ENCODE data around the gene WNT3A. TPM values are rescaled to one million over a fixed set of nuclear protein-coding genes. Genes with fewer than 3 reads are reported as not detected.

Gene WNT3A
- total RNA-seq, 6 donors from 2014 or later, result 1.0 to 19.6 (median 6.4) TPM

GRCh38 chr1:228009828-228010775 lies 3.3 kb downstream of the WNT3A start:
- WGBS, 2 donors, result 62 to 79% methylated on average over 14 to 21 of the region's 21 CpGs
- H3K4me3 ChIP-seq, result no peak overlapping the region
- peak in 1 of 2 donors; percentile 20 for DNase-seq
- TF ChIP-seq POLR2AphosphoS5 (IDR thresholded peaks at IDR 0.05) (no peak), POLR2A (IDR thresholded peaks at IDR 0.05) (no peak), EP300 (IDR thresholded peaks at IDR 0.05) (no peak)
- TF ChIP-seq, protein P1, sequence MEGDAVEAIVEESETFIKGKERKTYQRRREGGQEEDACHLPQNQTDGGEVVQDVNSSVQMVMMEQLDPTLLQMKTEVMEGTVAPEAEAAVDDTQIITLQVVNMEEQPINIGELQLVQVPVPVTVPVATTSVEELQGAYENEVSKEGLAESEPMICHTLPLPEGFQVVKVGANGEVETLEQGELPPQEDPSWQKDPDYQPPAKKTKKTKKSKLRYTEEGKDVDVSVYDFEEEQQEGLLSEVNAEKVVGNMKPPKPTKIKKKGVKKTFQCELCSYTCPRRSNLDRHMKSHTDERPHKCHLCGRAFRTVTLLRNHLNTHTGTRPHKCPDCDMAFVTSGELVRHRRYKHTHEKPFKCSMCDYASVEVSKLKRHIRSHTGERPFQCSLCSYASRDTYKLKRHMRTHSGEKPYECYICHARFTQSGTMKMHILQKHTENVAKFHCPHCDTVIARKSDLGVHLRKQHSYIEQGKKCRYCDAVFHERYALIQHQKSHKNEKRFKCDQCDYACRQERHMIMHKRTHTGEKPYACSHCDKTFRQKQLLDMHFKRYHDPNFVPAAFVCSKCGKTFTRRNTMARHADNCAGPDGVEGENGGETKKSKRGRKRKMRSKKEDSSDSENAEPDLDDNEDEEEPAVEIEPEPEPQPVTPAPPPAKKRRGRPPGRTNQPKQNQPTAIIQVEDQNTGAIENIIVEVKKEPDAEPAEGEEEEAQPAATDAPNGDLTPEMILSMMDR (IDR thresholded peaks at IDR 0.05), result no peak
- peaks cover 0 to 34% (median 6%) of the 10 kb centered on the region in 4 donors for H3K4me1 ChIP-seq
- peak overlapping the region in 1 of 4 donors; percentile 34 for H3K27ac ChIP-seq
- no peaks in the 10 kb centered on the region for H3K9me3 ChIP-seq
- H3K27me3 ChIP-seq, result peaks cover 0 to 34% (median 15%) of the 10 kb centered on the region in 4 donors
- no peak for ATAC-seq (ENCODE audit: low FRiP score in 2 of 2)
- no peaks in the 10 kb centered on the region for H3K36me3 ChIP-seq

GRCh38 chr1:228010921-228011320 lies 4.1 kb downstream of the WNT3A start:
- no peak for ATAC-seq (ENCODE audit: low FRiP score in 2 of 2)
- Histone ChIP-seq H3K4me3 (no peak overlapping the region), H3K36me3 (no peaks in the 10 kb centered on the region), H3K27ac (no peak overlapping the region), H3K9me3 (no peaks in the 10 kb centered on the region), H3K4me1 (peaks cover 0 to 33% (median 6%) of the 10 kb centered on the region in 4 donors), H3K27me3 (peaks cover 0 to 26% (median 9%) of the 10 kb centered on the region in 4 donors)
- DNase-seq, result peak; percentile 17 to 23
- TF ChIP-seq POLR2AphosphoS5 (IDR thresholded peaks at IDR 0.05), result no peak
- TF ChIP-seq, protein P1 (IDR thresholded peaks at IDR 0.05), result no peak
- 84 to 88% methylated on average over 4 to 7 of the region's 7 CpGs for WGBS, 2 donors

GRCh38 chr1:228011721-228012311 lies 5.0 kb downstream of the WNT3A start:
- peaks cover 0 to 20% (median 7%) of the 10 kb centered on the region in 4 donors for H3K27me3 ChIP-seq
- no peak for ATAC-seq (ENCODE audit: low FRiP score in 2 of 2)
- no peak overlapping the region for H3K4me3 ChIP-seq
- no peaks in the 10 kb centered on the region for H3K36me3 ChIP-seq
- peaks cover 0 to 26% (median 3%) of the 10 kb centered on the region in 4 donors for H3K4me1 ChIP-seq
- DNase-seq, result peak in 1 of 2 donors; percentile 52
- WGBS, 2 donors, result 75 to 78% methylated on average over 12 to 14 of the region's 16 CpGs
- no peak overlapping the region for H3K27ac ChIP-seq
- H3K9me3 ChIP-seq, result no peaks in the 10 kb centered on the region
- TF ChIP-seq POLR2A (IDR thresholded peaks at IDR 0.05) (no peak), POLR2AphosphoS5 (IDR thresholded peaks at IDR 0.05) (no peak), EP300 (IDR thresholded peaks at IDR 0.05) (no peak)
- TF ChIP-seq, protein P1 (IDR thresholded peaks at IDR 0.05), result no peak

- no peaks in the 10 kb centered on the region for H3K9me3 ChIP-seq
- H3K27ac ChIP-seq, result no peak overlapping the region
- 88 to 90% methylated on average over 5 of the region's 5 CpGs for WGBS, 2 donors
- no peak for ATAC-seq (ENCODE audit: low FRiP score in 2 of 2)
- TF ChIP-seq POLR2AphosphoS5 (IDR thresholded peaks at IDR 0.05) (no peak), EP300 (IDR thresholded peaks at IDR 0.05) (no peak), POLR2A (IDR thresholded peaks at IDR 0.05) (no peak)
- TF ChIP-seq, protein P1 (IDR thresholded peaks at IDR 0.05), result no peak
- H3K27me3 ChIP-seq, result peaks cover 0 to 12% (median 4%) of the 10 kb centered on the region in 4 donors
- H3K36me3 ChIP-seq, result no peaks in the 10 kb centered on the region
- peaks cover 0 to 19% (median under 1%) of the 10 kb centered on the region in 4 donors for H3K4me1 ChIP-seq
- no peak overlapping the region for H3K4me3 ChIP-seq
- DNase-seq, result no peak
These were observed 5.8 kb downstream of the WNT3A start for GRCh38 chr1:228012555-228012954.

Data from upper lobe of left lung (tissue), 6 donors.